Measurements from ENCODE around the gene NME4.

NME4 gene

GRCh38 chr16:426906-427249 lies 29.9 kb downstream of the NME4 start:
- DNase-seq (ENCODE audit: low spot score): no peak

GRCh38 chr16:427250-427649 lies 30.3 kb downstream of the NME4 start:
- DNase-seq (ENCODE audit: low spot score): no peak

GRCh38 chr16:430904-431303 lies 33.9 kb downstream of the NME4 start:
- DNase-seq (ENCODE audit: low spot score): no peak

GRCh38 chr16:440627-441026 lies 43.6 kb downstream of the NME4 start:
- DNase-seq (ENCODE audit: low spot score): no peak

- no peak for DNase-seq (ENCODE audit: low spot score)
Observed at GRCh38 chr16:441447-441846, 44.4 kb downstream of the NME4 start.

- DNase-seq (ENCODE audit: low spot score): peak; percentile 19
Observed at GRCh38 chr16:442976-443375, 46.0 kb downstream of the NME4 start.

GRCh38 chr16:444027-444426 lies 47.0 kb downstream of the NME4 start:
- DNase-seq (ENCODE audit: low spot score): no peak

- no peak for DNase-seq (ENCODE audit: low spot score)
Observed at GRCh38 chr16:445566-445965, 48.6 kb downstream of the NME4 start.

All from NAMALWA (cell line).